IPS DF 6.9 (cell line): ENCODE measurements around the gene LY6G6D.

Experiments
- DNase-seq: peaks from one replicate; pipeline ENCODE4 v3.0.0-alpha.2; 2013; ENCODE audit warnings: low read depth, low spot score
- H3K27ac ChIP-seq: one replicate; pipeline ENCODE4 v1.5.1; 2013; ENCODE audit warnings: low read length, control low read depth
- H3K27me3 ChIP-seq: 2 replicates; pipeline ENCODE4 v1.6.1; 2013; ENCODE audit warnings: mild to moderate bottlenecking, low read length; ENCODE audit not compliant: control insufficient read depth, insufficient read depth
- H3K36me3 ChIP-seq: 2 replicates; pipeline ENCODE4 v1.6.1; 2013; ENCODE audit warnings: low read length; ENCODE audit not compliant: control insufficient read depth, insufficient read depth
- H3K4me1 ChIP-seq: 2 replicates; pipeline ENCODE4 v1.6.1; 2013; ENCODE audit warnings: low read length; ENCODE audit not compliant: control insufficient read depth, insufficient read depth
- H3K4me3 ChIP-seq: 2 replicates; pipeline ENCODE4 v1.5.1; 2013; ENCODE audit warnings: mild to moderate bottlenecking, low read length
- H3K9me3 ChIP-seq: 2 replicates; pipeline ENCODE4 v1.6.1; 2013; ENCODE audit warnings: low read length, inconsistent platforms; ENCODE audit not compliant: control insufficient read depth, insufficient read depth
- WGBS: extraction: QIAGEN DNeasy Blood & Tissue Kit; methylation state at CpG from one replicate; pipeline ENCODE4 v1.1.7; 2013; ENCODE audit warnings: mixed read lengths, missing lambda C conversion rate; ENCODE audit not compliant: insufficient read length, insufficient coverage; 5-methylcytosine and 5-hydroxymethylcytosine counted together

LY6G6D gene

DNA sequence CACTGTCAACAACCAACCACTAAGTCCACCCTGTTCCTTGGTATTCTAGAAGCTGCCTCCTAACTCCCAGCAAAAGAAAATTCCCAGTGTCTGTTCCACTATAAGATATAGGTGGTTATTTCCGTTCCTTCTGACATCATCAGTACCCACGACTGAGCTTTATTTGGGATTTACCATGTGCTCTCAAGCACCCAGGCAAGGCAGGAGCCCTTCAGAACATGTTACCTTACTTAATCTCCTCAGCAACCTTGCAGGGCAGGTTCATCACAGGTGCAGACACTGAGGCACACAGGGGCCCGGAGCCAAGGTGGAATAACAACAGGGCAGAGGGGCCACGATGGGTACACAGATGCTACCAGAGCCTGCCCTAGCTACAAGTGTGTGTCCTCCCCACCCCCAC is 22.8 kb upstream of the LY6G6D start:
- DNase-seq = no peak
- Histone ChIP-seq H3K4me1 (no peaks in the 10 kb centered on the region), H3K27me3 (no peaks in the 10 kb centered on the region), H3K36me3 (peaks cover 11% of the 10 kb centered on the region), H3K4me3 (no peak overlapping the region), H3K27ac (no peak overlapping the region), H3K9me3 (no peaks in the 10 kb centered on the region)
- no CpG with 5 or more reads among the region's 4 CpGs for WGBS

DNA sequence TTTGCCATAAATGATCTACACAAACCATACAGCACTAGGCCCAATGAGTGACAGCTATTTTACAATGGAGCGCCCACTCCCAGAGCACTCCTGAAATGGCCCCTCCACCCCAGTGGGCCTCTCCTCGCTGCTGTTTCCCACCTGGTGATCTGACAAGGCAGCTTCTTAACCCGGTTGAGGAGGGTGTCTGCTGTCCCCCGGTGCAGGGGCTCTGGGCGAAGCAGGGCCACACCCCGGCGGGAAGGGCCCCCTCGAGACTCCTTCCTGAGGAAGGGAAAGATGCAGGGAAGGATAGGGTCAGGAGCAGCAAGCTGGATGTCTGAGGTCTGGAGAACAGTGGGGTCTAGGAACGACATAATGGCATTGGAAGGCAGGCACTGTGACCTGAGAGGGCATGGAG is 22.3 kb upstream of the LY6G6D start:
- Histone ChIP-seq H3K9me3 (no peaks in the 10 kb centered on the region), H3K36me3 (peaks cover 9% of the 10 kb centered on the region), H3K4me3 (no peak overlapping the region), H3K4me1 (no peaks in the 10 kb centered on the region), H3K27ac (no peak overlapping the region), H3K27me3 (no peaks in the 10 kb centered on the region)
- WGBS = no CpG with 5 or more reads among the region's 9 CpGs
- DNase-seq = no peak

DNA sequence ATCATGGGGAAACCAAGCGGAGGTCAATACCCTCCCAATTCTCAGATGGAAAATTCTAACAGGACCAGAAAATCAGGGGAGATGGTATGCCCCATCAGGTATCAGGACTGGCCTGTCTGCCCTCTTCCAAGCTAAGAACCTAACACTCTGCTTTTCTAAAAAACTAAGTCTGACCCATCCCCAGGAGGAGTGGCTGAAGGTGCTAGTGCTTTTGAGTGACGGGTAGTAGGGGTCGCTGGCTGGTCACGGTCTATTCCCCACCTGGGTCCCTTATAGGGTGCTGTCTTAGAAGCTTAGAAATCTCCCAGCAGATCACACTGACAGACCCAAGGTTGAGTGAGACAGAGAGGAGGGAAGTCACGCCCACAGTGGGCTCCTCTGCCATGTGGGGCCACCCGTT is 21.6 kb upstream of the LY6G6D start:
- H3K27ac ChIP-seq = no peak overlapping the region

DNA sequence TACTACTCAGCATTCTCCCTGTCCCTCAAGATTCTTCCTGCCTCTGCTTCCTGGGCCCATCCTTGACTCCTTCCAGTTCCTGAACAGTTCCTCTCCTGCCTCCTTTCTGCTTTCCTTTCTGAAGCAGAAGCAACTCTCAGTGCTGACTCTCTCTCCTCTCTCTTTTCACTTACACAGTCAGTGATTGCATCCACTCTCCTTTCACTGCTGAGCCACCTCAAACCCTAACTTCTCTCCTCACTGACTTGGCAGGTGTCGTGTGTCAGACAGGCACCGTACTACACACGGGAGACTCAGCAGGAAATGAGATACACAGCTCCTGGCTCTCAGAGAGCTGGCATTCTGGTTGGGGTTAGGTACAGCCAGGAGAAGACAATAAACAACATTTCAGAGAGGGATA is 17.6 kb upstream of the LY6G6D start:
- Histone ChIP-seq H3K27me3 (no peaks in the 10 kb centered on the region), H3K4me3 (no peak overlapping the region), H3K9me3 (no peaks in the 10 kb centered on the region), H3K4me1 (peaks cover 6% of the 10 kb centered on the region), H3K36me3 (peaks cover 2% of the 10 kb centered on the region; the same call in 1 of the 2 replicates), H3K27ac (no peak overlapping the region)
- no CpG with 5 or more reads among the region's 3 CpGs for WGBS
- DNase-seq = no peak

More for the DNA sequence above, 21.6 kb upstream of the LY6G6D start:
- Histone ChIP-seq H3K4me1 (no peaks in the 10 kb centered on the region), H3K9me3 (no peaks in the 10 kb centered on the region), H3K4me3 (no peak overlapping the region), H3K36me3 (peaks cover 6% of the 10 kb centered on the region; the same call in 1 of the 2 replicates), H3K27me3 (no peaks in the 10 kb centered on the region)
- WGBS = no CpG with 5 or more reads among the region's 6 CpGs
- DNase-seq = no peak

DNA sequence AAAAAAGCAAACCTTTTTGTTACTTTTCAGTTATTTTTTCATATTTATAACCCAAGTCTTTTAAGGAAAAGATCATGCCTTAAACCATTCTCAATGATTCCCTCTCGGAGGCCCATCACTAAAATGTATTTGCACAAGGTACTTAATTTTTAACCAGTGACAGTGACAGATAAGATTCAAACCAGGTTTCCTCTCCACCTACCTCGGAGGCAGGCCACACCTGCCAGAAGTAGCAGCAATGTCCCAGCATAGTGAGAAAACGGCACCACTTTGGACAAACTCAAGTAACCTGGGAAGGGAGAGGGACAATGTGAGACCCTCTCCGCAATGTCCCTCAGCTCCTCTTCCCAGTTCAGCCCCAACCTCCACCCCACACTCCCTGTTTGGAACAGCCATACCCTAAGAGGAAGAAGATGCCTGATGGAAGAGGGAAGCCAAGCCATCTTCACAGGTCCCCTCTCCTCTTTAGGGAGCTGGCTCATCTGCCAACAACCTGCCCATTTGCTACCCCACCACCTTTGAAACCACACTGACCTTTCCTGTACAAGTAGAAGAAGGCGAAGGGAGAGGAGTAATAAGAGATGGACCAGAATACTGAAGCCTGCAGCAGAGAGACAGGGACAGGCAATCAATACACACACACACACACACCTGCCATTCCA is 14.3 kb upstream of the LY6G6D start:
- Histone ChIP-seq H3K36me3 (peaks cover 2% of the 10 kb centered on the region; the same call in 1 of the 2 replicates), H3K9me3 (no peaks in the 10 kb centered on the region), H3K27me3 (no peaks in the 10 kb centered on the region), H3K4me3 (no peak overlapping the region), H3K4me1 (peaks cover 6% of the 10 kb centered on the region), H3K27ac (no peak overlapping the region)
- WGBS = no CpG with 5 or more reads among the region's 5 CpGs
- DNase-seq = no peak

DNA sequence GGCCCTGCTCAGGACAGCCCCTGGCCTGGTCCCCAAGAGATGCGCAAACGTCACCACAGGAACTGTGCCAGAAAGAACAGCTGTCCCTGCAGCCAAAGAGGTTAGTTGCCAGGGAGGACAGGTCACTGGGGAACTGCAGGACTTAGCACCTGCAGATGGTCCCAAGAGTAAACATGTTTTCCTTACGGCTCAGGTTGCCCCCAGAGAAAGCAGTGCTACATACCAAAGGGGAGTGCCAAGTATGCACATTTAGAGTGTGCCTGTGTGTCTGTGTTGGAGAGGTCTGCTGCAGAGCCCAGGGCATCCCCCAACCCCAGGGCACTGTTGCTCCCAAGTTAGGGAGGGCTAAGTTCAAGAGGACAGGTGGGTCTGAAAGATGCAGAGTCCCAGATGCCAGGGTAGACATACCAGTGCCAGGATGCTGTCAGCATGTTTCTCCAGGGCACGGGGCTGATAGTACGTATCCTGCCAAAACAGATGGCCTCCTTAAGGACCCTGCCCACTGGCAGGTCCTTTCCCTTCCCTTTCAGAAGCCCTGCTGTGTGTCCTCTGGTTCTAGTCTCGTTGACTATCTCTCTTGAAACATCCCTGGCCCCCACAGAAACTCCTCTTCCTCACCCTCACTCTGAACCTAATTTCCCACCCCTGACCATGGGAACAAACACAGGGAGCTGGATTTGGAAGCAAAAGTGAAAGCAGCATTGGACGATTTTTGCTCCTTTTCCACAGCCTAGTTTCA is 13.3 kb upstream of the LY6G6D start:
- Histone ChIP-seq H3K27me3 (no peaks in the 10 kb centered on the region), H3K27ac (no peak overlapping the region), H3K4me3 (peak overlapping the region; percentile 80; the same call in 1 of the 2 replicates), H3K4me1 (peaks cover 6% of the 10 kb centered on the region), H3K36me3 (peaks cover 2% of the 10 kb centered on the region; the same call in 1 of the 2 replicates), H3K9me3 (no peaks in the 10 kb centered on the region)
- DNase-seq = no peak
- no CpG with 5 or more reads among the region's 7 CpGs for WGBS

DNA sequence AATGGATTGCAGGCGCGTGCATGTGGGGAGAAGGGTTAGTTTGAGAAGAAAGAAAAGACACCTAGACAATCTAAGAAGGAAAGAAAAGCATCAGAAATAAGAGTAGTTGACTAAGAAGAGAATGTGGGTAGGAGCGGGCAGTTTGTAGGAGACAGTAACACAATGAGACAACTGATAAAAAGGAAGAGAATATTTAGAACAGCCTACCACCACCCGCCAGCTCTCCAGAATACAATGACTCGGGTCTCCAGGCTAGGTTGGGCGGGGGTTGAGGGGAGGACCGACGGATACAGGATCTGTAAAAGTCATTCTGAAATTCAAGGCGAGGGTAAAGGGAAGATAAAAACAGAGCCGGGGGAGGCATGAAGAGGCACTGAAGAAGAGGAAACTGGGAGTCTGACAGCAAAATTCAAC is 12.7 kb upstream of the LY6G6D start:
- H3K4me1 ChIP-seq = peaks cover 6% of the 10 kb centered on the region
- no peaks in the 10 kb centered on the region for H3K27me3 ChIP-seq
- no CpG with 5 or more reads among the region's 10 CpGs for WGBS
- peak overlapping the region; percentile 80; the same call in 1 of the 2 replicates for H3K4me3 ChIP-seq
- H3K9me3 ChIP-seq = no peaks in the 10 kb centered on the region
- H3K27ac ChIP-seq = no peak overlapping the region
- DNase-seq = no peak
- peaks cover 2% of the 10 kb centered on the region; the same call in 1 of the 2 replicates for H3K36me3 ChIP-seq

DNA sequence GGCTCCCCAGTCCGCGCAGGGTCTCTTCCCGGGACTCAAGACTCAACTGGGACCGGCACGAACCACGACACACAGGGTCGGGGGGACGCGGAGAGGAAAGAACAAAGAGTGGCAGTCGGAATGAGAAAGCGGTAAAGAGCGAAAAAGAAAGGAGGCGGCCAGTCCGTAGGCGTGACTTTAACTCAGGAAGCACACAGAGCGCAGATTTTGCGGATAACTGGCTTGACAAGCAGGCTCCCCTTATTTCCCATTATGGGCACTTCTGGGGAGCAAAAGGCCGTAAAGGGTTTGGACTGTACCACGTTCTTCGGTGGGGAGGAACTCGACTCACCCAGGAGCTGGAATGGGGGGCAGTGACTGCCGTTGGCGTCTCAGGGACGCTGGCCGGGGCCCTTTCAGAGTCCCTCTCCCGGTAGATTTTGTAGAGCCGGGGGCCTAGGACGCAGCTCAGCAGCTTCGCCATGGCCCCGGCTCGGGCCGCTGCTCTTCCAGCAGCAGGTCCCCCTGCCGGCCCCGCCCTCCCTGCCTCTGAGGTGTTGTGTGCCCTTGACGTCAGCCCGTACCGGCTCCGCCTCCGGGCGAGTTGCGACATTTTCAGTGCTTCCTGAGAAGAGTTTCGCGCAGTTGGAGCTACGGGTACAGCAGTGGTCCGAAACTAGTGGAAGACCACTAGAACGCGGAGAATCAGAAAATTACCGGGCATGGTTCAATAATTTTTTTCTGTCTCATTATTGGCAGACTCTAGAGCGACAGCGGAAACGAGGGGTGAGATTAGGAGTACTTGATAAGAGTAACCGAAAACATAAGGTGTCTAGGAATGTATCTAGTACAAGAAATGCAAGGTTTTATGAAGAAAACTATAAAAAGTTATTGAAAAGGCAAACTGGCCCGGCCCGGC is 12.1 kb upstream of the LY6G6D start, which contains the start of gene ABHD16A:
Gene ABHD16A, minus strand, starts transcription at position 506 of the 898 bp plus-strand sequence. Its CDS starts 43 bp downstream, at position 463.
- DNase-seq = peak; percentile 97
- Histone ChIP-seq H3K27ac (no peak within 1 kb of the TSS), H3K27me3 (no peaks in the 10 kb centered on the region), H3K9me3 (no peaks in the 10 kb centered on the region), H3K4me3 (peak within 1 kb of the TSS; percentile 80; the same call in 1 of the 2 replicates), H3K36me3 (no peaks in the 10 kb centered on the region), H3K4me1 (peaks cover 6% of the 10 kb centered on the region)
- no CpG with 5 or more reads among the region's 54 CpGs for WGBS

DNA sequence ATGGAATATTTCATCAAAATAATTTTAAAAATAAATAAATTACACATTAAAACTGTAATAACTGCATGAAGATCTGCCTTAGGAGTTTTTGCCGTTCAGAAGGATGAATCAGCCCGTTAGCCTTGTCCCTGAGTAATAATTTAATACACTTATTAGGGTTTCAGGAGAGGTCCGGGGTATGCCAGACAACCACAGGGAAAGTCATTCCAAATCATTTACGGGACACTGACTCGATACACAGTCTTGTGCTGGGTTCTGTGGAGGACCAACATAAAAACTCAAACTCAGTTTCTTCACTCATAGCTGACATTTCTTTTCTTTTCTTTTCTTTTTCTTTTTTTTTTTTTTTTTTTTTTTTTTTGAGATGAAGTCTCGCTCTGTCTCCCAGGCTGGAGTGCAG is 9.2 kb upstream of the LY6G6D start:
- DNase-seq = no peak
- Histone ChIP-seq H3K27me3 (no peaks in the 10 kb centered on the region), H3K36me3 (no peaks in the 10 kb centered on the region), H3K9me3 (no peaks in the 10 kb centered on the region), H3K4me1 (peaks cover 6% of the 10 kb centered on the region), H3K4me3 (no peak overlapping the region), H3K27ac (no peak overlapping the region)
- no CpG with 5 or more reads among the region's 6 CpGs for WGBS

DNA sequence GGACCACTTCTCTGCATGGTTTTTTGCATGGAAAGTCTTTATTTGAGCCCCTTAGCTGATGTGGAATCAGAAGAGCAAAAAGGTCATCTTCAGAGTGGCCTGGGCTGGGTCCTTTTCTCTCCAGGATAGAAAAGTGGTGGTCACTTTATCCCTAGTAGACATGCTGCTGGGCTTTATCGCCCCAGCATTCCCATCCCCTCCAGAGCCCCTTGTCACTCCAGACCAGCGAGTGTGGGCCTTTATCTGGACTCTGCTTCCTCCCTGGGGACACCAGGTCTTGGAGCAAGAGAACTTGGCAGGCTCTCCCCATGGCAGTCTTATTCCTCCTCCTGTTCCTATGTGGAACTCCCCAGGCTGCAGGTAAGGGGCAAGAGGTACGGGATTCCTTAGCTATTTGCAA is 8.5 kb upstream of the LY6G6D start, which contains the start of gene LY6G6F:
Gene LY6G6F, plus strand, starts transcription at position 268 of the 400 bp plus-strand sequence. Its CDS starts 41 bp downstream, at position 309.
- Histone ChIP-seq H3K4me1 (peaks cover 6% of the 10 kb centered on the region), H3K36me3 (no peaks in the 10 kb centered on the region), H3K4me3 (no peak within 1 kb of the TSS), H3K27ac (no peak within 1 kb of the TSS), H3K9me3 (no peaks in the 10 kb centered on the region), H3K27me3 (no peaks in the 10 kb centered on the region)
- WGBS = no CpG with 5 or more reads among the region's 3 CpGs
- DNase-seq = no peak
